WTC11 (cell line): Measurements from ENCODE around the gene SH3GL2.

Source experiments
- ATF3 ChIP-seq: sonication (generic); formaldehyde crosslinking; conservative IDR thresholded peaks from 2 replicates; pipeline ENCODE4 v1.8.1; 2022; ENCODE audit warnings: mild to moderate bottlenecking, missing genetic modification reagents
- E2F1 ChIP-seq: sonication (generic); formaldehyde crosslinking; IDR thresholded peaks from 2 replicates; pipeline ENCODE4 v1.8.0; 2022; ENCODE audit warnings: mild to moderate bottlenecking, missing genetic modification reagents
- FOXK1 ChIP-seq: sonication (generic); formaldehyde crosslinking; IDR thresholded peaks from 2 replicates; pipeline ENCODE4 v1.8.0; 2022; ENCODE audit warnings: mild to moderate bottlenecking, moderate library complexity, missing genetic modification reagents
- NFYB ChIP-seq: sonication (generic); formaldehyde crosslinking; conservative IDR thresholded peaks from 2 replicates; pipeline ENCODE4 v1.8.0; 2022; ENCODE audit warnings: low read depth, missing genetic modification reagents
- OVOL2 ChIP-seq: fragments of 250-450 bp; sonication (Bioruptor Pico); IDR thresholded peaks from 2 replicates; pipeline ENCODE4 v1.9.0; 2021; ENCODE audit warnings: mild to moderate bottlenecking, borderline replicate concordance
- ZNF232 ChIP-seq: sonication (generic); formaldehyde crosslinking; IDR thresholded peaks from 2 replicates; pipeline ENCODE4 v1.8.0; 2022; ENCODE audit warnings: mild to moderate bottlenecking, missing genetic modification reagents
- ZNF423 ChIP-seq: fragments of 250-450 bp; sonication (Bioruptor Pico); IDR thresholded peaks from 2 replicates; pipeline ENCODE4 v2.1.2; 2022; ENCODE audit warnings: mild to moderate bottlenecking, moderate library complexity
- TF ChIP-seq, protein P1 (sequence below): fragments of 200-600 bp; IDR thresholded peaks from 2 replicates; pipeline ENCODE4 v1.8.0; 2022; ENCODE audit warnings: antibody characterized with exemption

- TF ChIP-seq E2F1, result no peak
- TF ChIP-seq, protein P1, sequence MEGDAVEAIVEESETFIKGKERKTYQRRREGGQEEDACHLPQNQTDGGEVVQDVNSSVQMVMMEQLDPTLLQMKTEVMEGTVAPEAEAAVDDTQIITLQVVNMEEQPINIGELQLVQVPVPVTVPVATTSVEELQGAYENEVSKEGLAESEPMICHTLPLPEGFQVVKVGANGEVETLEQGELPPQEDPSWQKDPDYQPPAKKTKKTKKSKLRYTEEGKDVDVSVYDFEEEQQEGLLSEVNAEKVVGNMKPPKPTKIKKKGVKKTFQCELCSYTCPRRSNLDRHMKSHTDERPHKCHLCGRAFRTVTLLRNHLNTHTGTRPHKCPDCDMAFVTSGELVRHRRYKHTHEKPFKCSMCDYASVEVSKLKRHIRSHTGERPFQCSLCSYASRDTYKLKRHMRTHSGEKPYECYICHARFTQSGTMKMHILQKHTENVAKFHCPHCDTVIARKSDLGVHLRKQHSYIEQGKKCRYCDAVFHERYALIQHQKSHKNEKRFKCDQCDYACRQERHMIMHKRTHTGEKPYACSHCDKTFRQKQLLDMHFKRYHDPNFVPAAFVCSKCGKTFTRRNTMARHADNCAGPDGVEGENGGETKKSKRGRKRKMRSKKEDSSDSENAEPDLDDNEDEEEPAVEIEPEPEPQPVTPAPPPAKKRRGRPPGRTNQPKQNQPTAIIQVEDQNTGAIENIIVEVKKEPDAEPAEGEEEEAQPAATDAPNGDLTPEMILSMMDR, result no peak
- TF ChIP-seq FOXK1 (CRISPR knock-in tag), result no peak
- TF ChIP-seq OVOL2 (CRISPR knock-in tag), result no peak
- TF ChIP-seq NFYB, result no peak
- TF ChIP-seq ZNF232 (CRISPR knock-in tag), result no peak
- no peak for TF ChIP-seq ATF3 (CRISPR knock-in tag)
- TF ChIP-seq ZNF423 (CRISPR knock-in tag), result no peak
Measured at GRCh38 chr9:17665450-17665849, 86.6 kb downstream of the SH3GL2 start.
